H9 (cell line): ENCODE data around the gene MGAT5B. TPM values are rescaled to one million over a fixed set of nuclear protein-coding genes. Genes with fewer than 3 reads are reported as not detected.

Experiments
- DNase-seq: peaks from one replicate; pipeline ENCODE4 v3.0.0-alpha.2; 2017
- H2AFZ ChIP-seq: one replicate; pipeline ENCODE4 v1.6.1; 2013; ENCODE audit warnings: mild to moderate bottlenecking, low read length, control low read depth, moderate library complexity
- H2AK5ac ChIP-seq: 2 replicates; pipeline ENCODE4 v1.6.1; 2013; ENCODE audit warnings: low read length, control low read depth, mixed read lengths; ENCODE audit not compliant: insufficient read length
- H2BK120ac ChIP-seq: one replicate; pipeline ENCODE4 v1.6.1; 2013; ENCODE audit warnings: low read depth, mild to moderate bottlenecking, low read length, control low read depth, inconsistent platforms; ENCODE audit not compliant: poor library complexity, severe bottlenecking
- H2BK12ac ChIP-seq: 2 replicates; pipeline ENCODE4 v1.6.1; 2013; ENCODE audit warnings: low read length, control low read depth, mixed read lengths, low read depth; ENCODE audit not compliant: insufficient read length
- H2BK15ac ChIP-seq: 2 replicates; pipeline ENCODE4 v1.6.1; 2013; ENCODE audit warnings: low read depth, low read length, control low read depth
- H2BK20ac ChIP-seq: one replicate; pipeline ENCODE4 v1.6.1; 2013; ENCODE audit warnings: low read depth, mild to moderate bottlenecking, low read length, control low read depth, inconsistent platforms; ENCODE audit not compliant: poor library complexity, severe bottlenecking
- H2BK5ac ChIP-seq: 2 replicates; pipeline ENCODE4 v1.6.1; 2013; ENCODE audit warnings: low read length, control low read depth, mixed read lengths; ENCODE audit not compliant: insufficient read length
- H3K14ac ChIP-seq: 2 replicates; pipeline ENCODE4 v1.6.1; 2013; ENCODE audit warnings: low read length, control low read depth; ENCODE audit not compliant: insufficient read depth
- H3K18ac ChIP-seq: 2 replicates; pipeline ENCODE4 v1.6.1; 2013; ENCODE audit warnings: low read depth, mild to moderate bottlenecking, mixed read lengths, low read length, control low read depth; ENCODE audit not compliant: insufficient read length
- H3K23ac ChIP-seq: 2 replicates; pipeline ENCODE4 v1.6.1; 2013; ENCODE audit warnings: low read length, control low read depth, mixed read lengths, low read depth; ENCODE audit not compliant: insufficient read length
- H3K23me2 ChIP-seq: 2 replicates; pipeline ENCODE4 v1.6.1; 2013; ENCODE audit warnings: low read depth, mild to moderate bottlenecking, mixed read lengths, low read length, control low read depth; ENCODE audit not compliant: insufficient read length, poor library complexity, severe bottlenecking
- H3K27ac ChIP-seq: 2 replicates; pipeline ENCODE4 v1.5.1; 2013; ENCODE audit warnings: low read length, control low read depth, mixed read lengths, low read depth; ENCODE audit not compliant: insufficient read length
- H3K27me3 ChIP-seq: 2 replicates; pipeline ENCODE4 v1.6.1; 2013; ENCODE audit warnings: low read length, control low read depth, inconsistent platforms; ENCODE audit not compliant: insufficient read depth
- H3K4ac ChIP-seq: 2 replicates; pipeline ENCODE4 v1.6.1; 2013; ENCODE audit warnings: low read depth, mild to moderate bottlenecking, control low read depth, inconsistent platforms, low read length, moderate library complexity
- H3K4me1 ChIP-seq: 2 replicates; pipeline ENCODE4 v1.6.1; 2013; ENCODE audit warnings: low read length, control low read depth, inconsistent platforms; ENCODE audit not compliant: insufficient read depth
- H3K4me2 ChIP-seq: 2 replicates; pipeline ENCODE4 v1.6.1; 2013; ENCODE audit warnings: low read length, control low read depth, mixed read lengths; ENCODE audit not compliant: insufficient read length, insufficient read depth
- H3K56ac ChIP-seq: 2 replicates; pipeline ENCODE4 v1.6.1; 2013; ENCODE audit warnings: low read depth, mild to moderate bottlenecking, mixed read lengths, low read length, control low read depth; ENCODE audit not compliant: insufficient read length
- H3K79me1 ChIP-seq: 2 replicates; pipeline ENCODE4 v1.6.1; 2013; ENCODE audit warnings: low read depth, mild to moderate bottlenecking, moderate library complexity, low read length, control low read depth, inconsistent platforms; ENCODE audit not compliant: insufficient read depth, poor library complexity, severe bottlenecking
- H3K79me2 ChIP-seq: 2 replicates; pipeline ENCODE4 v1.6.1; 2013; ENCODE audit warnings: low read length, control low read depth, inconsistent platforms; ENCODE audit not compliant: insufficient read depth
- H3K9ac ChIP-seq: 2 replicates; pipeline ENCODE4 v1.6.1; 2013; ENCODE audit warnings: low read length, control low read depth, mixed read lengths; ENCODE audit not compliant: insufficient read length; ENCODE audit errors: extremely low read depth
- H3K9me3 ChIP-seq: one replicate; pipeline ENCODE4 v1.6.1; 2013; ENCODE audit warnings: low read depth, low read length, inconsistent platforms; ENCODE audit not compliant: control insufficient read depth
- H3T11ph ChIP-seq: one replicate; pipeline ENCODE4 v1.6.1; 2013; ENCODE audit warnings: mild to moderate bottlenecking, low read length, control low read depth, inconsistent platforms
- H4K20me1 ChIP-seq: one replicate; pipeline ENCODE4 v1.6.1; 2013; ENCODE audit not compliant: control insufficient read depth, insufficient read length, insufficient read depth
- H4K5ac ChIP-seq: 2 replicates; pipeline ENCODE4 v1.6.1; 2013; ENCODE audit warnings: low read depth, mild to moderate bottlenecking, mixed read lengths, low read length, control low read depth; ENCODE audit not compliant: insufficient read length
- H4K8ac ChIP-seq: replicated peaks from 2 replicates; pipeline ENCODE4 v1.6.1; 2013; ENCODE audit warnings: low read length, control low read depth, mixed read lengths, low read depth; ENCODE audit not compliant: insufficient read length
- H4K91ac ChIP-seq: 2 replicates; pipeline ENCODE4 v1.6.1; 2013; ENCODE audit warnings: low read depth, mild to moderate bottlenecking, moderate library complexity, mixed read lengths, low read length, control low read depth; ENCODE audit not compliant: insufficient read length
- H3K27ac Mint-ChIP-seq, 3 experiments: 2 replicates in 2 of 3; 3 replicates in 1 of 3; pipeline ENCODE4 v1.8.0; 2020 to 2021; ENCODE audit warnings: mixed read lengths in 3 of 3, mild to moderate bottlenecking in 1 of 3, moderate library complexity in 1 of 3
- H3K27me3 Mint-ChIP-seq: 2 replicates; pipeline ENCODE4 v1.8.0; 2021; ENCODE audit warnings: low read depth, mild to moderate bottlenecking, moderate library complexity, mixed read lengths
- H3K36me3 Mint-ChIP-seq, 3 experiments: 2 replicates in 2 of 3; 3 replicates in 1 of 3; pipeline ENCODE4 v1.8.0; 2020 to 2021; ENCODE audit warnings: low read depth in 3 of 3, mixed read lengths in 3 of 3; ENCODE audit not compliant: insufficient read depth in 1 of 3
- H3K4me1 Mint-ChIP-seq, 2 experiments: 2 replicates each; pipeline ENCODE4 v1.8.0; 2020; ENCODE audit warnings: mixed read lengths in 2 of 2
- H3K4me3 Mint-ChIP-seq, 2 experiments: 2 replicates in 1 of 2; 3 replicates in 1 of 2; pipeline ENCODE4 v1.8.0; 2020 to 2021; ENCODE audit warnings: mild to moderate bottlenecking in 2 of 2, mixed read lengths in 2 of 2, moderate library complexity in 1 of 2
- H3K9me3 Mint-ChIP-seq, 2 experiments: 2 replicates in 1 of 2; 3 replicates in 1 of 2; pipeline ENCODE4 v1.8.0; 2020; ENCODE audit warnings: mild to moderate bottlenecking in 2 of 2, mixed read lengths in 2 of 2, moderate library complexity in 1 of 2
- CTCF ChIP-seq: fragments of 200-600 bp; sonication (generic); conservative IDR thresholded peaks from 3 replicates; pipeline ENCODE4 v1.8.0; 2021; ENCODE audit warnings: antibody characterized with exemption, mild to moderate bottlenecking
- WGBS: extraction: QIAGEN DNeasy Blood & Tissue Kit; methylation state at CpG from one replicate; pipeline ENCODE4 v1.1.7; 2013; ENCODE audit warnings: missing lambda C conversion rate, low lambda C conversion rate, mixed read lengths; ENCODE audit not compliant: insufficient read length; ENCODE audit errors: extremely low coverage; 5-methylcytosine and 5-hydroxymethylcytosine counted together
- total RNA-seq: library from RNA; stranded (reverse); gene quantifications from 2 replicates; pipeline ENCODE4 v1.2.1, GENCODE V29; 2021

Gene MGAT5B
- total RNA-seq, 1 experiment from 2014 or later = 4.9 TPM

DNA sequence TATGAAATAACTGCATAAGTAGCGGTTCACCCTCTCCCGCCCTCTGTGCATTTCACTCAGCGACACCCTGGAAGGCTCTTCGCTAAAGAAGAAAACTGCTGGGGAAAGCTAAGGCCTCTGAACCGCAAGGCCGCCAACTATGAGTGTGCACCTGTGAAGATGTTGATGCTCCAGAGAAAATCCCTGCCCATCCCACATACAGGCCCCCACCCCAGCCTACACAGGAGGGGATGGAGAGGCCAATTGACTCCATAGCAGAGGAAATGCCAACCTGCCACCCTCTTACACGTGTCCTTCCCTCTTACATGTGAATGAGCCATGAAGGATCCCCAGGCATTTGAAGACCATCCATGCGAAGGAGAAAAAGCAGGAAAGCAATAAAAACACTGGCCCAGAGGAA lies 104.8 kb downstream of the MGAT5B start:
- H3K56ac ChIP-seq = no peak overlapping the region
- no peak overlapping the region for H3K27ac Mint-ChIP-seq
- H3K4me2 ChIP-seq = no peak overlapping the region
- no peak overlapping the region for H2BK5ac ChIP-seq
- H3K23me2 ChIP-seq = peaks cover 8% of the 10 kb centered on the region
- no peaks in the 10 kb centered on the region for H3K79me1 ChIP-seq
- no peak overlapping the region for H2BK120ac ChIP-seq
- peaks cover 6% of the 10 kb centered on the region for H3K9me3 ChIP-seq
- no peak for DNase-seq
- H2AFZ ChIP-seq = no peak overlapping the region
- no peaks in the 10 kb centered on the region for H3K79me2 ChIP-seq
- H4K20me1 ChIP-seq = no peaks in the 10 kb centered on the region
- H3T11ph ChIP-seq = no peak overlapping the region
- no peak overlapping the region for H3K27ac ChIP-seq
- H3K18ac ChIP-seq = no peak overlapping the region
- H4K8ac ChIP-seq = no peak overlapping the region
- peaks cover 14% of the 10 kb centered on the region for H3K27me3 Mint-ChIP-seq
- H4K5ac ChIP-seq = no peak overlapping the region
- H3K36me3 Mint-ChIP-seq = peaks cover under 1 to 2% (median 1%) of the 10 kb centered on the region in 3 experiments
- H3K14ac ChIP-seq = no peak overlapping the region
- peaks cover 11 to 13% of the 10 kb centered on the region in 2 experiments for H3K9me3 Mint-ChIP-seq
- no peak overlapping the region for H2AK5ac ChIP-seq
- no peaks in the 10 kb centered on the region for H3K27me3 ChIP-seq
- H2BK12ac ChIP-seq = no peak overlapping the region
- H2BK15ac ChIP-seq = no peak overlapping the region
- peaks cover 36 to 37% of the 10 kb centered on the region in 2 experiments for H3K4me1 Mint-ChIP-seq
- H3K23ac ChIP-seq = no peak overlapping the region
- H3K4me3 Mint-ChIP-seq = no peak overlapping the region
- H2BK20ac ChIP-seq = no peak overlapping the region
- TF ChIP-seq CTCF = no peak
- no peak overlapping the region for H3K9ac ChIP-seq
- no peak overlapping the region for H4K91ac ChIP-seq
- no peak overlapping the region for H3K4ac ChIP-seq
- WGBS = no CpG with 5 or more reads among the region's 8 CpGs
- peaks cover 3% of the 10 kb centered on the region; the same call in 1 of the 2 replicates for H3K4me1 ChIP-seq
